ENCODE measurements around the gene HDHD5.

Gene HDHD5

GRCh38 chr22:17119481-17120202 lies 39.4 kb downstream of the HDHD5 start:
- peak; percentile 63 for DNase-seq

GRCh38 chr22:17118342-17118741 lies 40.7 kb downstream of the HDHD5 start:
- DNase-seq = no peak

GRCh38 chr22:17117890-17118289 lies 41.2 kb downstream of the HDHD5 start:
- peak; percentile 93 for DNase-seq

GRCh38 chr22:17117400-17117799 lies 41.7 kb downstream of the HDHD5 start:
- DNase-seq = no peak

GRCh38 chr22:17116572-17117330 lies 42.3 kb downstream of the HDHD5 start:
- peak; percentile 33 for DNase-seq

GRCh38 chr22:17115945-17116565 lies 43.0 kb downstream of the HDHD5 start:
- peak; percentile 61 for DNase-seq

- no peak for DNase-seq
Measured at GRCh38 chr22:17115236-17115635, 43.8 kb downstream of the HDHD5 start.

GRCh38 chr22:17114898-17115235 lies 44.2 kb downstream of the HDHD5 start:
- no peak for DNase-seq

- DNase-seq = no peak
Measured at GRCh38 chr22:17114173-17114897, 44.7 kb downstream of the HDHD5 start.

- DNase-seq = no peak
Measured at GRCh38 chr22:17113600-17113999, 45.5 kb downstream of the HDHD5 start.

- no peak for DNase-seq
Measured at GRCh38 chr22:17112491-17113042, 46.5 kb downstream of the HDHD5 start.

- DNase-seq = no peak
Measured at GRCh38 chr22:17110791-17111550, 48.1 kb downstream of the HDHD5 start.

- no peak for DNase-seq
Measured at GRCh38 chr22:17109976-17110375, 49.1 kb downstream of the HDHD5 start.

- DNase-seq = no peak
Measured at GRCh38 chr22:17109113-17109865, 49.8 kb downstream of the HDHD5 start.

- no peak for DNase-seq
Measured at GRCh38 chr22:17108256-17109112, 50.6 kb downstream of the HDHD5 start.

- no peak for DNase-seq
Measured at GRCh38 chr22:17107547-17107810, 51.6 kb downstream of the HDHD5 start.

- DNase-seq = peak; percentile 100
Measured at GRCh38 chr22:17106785-17107546, 52.1 kb downstream of the HDHD5 start.

GRCh38 chr22:17106161-17106784 lies 52.8 kb downstream of the HDHD5 start:
- no peak for DNase-seq
